Measurements from ENCODE around the gene NPHP3.

DNA sequence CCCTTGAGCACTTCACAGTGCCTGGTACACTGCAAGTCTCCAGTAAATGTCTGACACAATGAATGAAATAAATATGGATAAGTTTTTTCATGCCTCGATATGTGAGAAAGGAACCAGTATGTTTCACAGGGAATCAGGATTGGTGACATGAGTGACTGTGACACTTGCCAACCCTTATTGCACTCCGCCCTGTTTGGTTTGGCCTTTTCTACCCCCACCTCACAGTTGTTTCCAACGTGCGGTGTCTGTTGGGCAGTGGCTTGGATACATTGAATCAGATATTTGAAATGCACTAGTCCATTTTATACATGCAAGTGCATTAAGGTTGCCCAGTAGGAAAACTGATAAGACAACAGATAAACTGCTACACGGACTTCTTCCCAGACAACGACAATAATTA is 2.0 kb downstream of the NPHP3 start:
- TF ChIP-seq, protein P1, sequence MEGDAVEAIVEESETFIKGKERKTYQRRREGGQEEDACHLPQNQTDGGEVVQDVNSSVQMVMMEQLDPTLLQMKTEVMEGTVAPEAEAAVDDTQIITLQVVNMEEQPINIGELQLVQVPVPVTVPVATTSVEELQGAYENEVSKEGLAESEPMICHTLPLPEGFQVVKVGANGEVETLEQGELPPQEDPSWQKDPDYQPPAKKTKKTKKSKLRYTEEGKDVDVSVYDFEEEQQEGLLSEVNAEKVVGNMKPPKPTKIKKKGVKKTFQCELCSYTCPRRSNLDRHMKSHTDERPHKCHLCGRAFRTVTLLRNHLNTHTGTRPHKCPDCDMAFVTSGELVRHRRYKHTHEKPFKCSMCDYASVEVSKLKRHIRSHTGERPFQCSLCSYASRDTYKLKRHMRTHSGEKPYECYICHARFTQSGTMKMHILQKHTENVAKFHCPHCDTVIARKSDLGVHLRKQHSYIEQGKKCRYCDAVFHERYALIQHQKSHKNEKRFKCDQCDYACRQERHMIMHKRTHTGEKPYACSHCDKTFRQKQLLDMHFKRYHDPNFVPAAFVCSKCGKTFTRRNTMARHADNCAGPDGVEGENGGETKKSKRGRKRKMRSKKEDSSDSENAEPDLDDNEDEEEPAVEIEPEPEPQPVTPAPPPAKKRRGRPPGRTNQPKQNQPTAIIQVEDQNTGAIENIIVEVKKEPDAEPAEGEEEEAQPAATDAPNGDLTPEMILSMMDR (IDR thresholded peaks at IDR 0.05; ENCODE audit: poor library complexity, severe bottlenecking), result no peak
- TF ChIP-seq, protein P2, sequence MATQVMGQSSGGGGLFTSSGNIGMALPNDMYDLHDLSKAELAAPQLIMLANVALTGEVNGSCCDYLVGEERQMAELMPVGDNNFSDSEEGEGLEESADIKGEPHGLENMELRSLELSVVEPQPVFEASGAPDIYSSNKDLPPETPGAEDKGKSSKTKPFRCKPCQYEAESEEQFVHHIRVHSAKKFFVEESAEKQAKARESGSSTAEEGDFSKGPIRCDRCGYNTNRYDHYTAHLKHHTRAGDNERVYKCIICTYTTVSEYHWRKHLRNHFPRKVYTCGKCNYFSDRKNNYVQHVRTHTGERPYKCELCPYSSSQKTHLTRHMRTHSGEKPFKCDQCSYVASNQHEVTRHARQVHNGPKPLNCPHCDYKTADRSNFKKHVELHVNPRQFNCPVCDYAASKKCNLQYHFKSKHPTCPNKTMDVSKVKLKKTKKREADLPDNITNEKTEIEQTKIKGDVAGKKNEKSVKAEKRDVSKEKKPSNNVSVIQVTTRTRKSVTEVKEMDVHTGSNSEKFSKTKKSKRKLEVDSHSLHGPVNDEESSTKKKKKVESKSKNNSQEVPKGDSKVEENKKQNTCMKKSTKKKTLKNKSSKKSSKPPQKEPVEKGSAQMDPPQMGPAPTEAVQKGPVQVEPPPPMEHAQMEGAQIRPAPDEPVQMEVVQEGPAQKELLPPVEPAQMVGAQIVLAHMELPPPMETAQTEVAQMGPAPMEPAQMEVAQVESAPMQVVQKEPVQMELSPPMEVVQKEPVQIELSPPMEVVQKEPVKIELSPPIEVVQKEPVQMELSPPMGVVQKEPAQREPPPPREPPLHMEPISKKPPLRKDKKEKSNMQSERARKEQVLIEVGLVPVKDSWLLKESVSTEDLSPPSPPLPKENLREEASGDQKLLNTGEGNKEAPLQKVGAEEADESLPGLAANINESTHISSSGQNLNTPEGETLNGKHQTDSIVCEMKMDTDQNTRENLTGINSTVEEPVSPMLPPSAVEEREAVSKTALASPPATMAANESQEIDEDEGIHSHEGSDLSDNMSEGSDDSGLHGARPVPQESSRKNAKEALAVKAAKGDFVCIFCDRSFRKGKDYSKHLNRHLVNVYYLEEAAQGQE (IDR thresholded peaks at IDR 0.05; ENCODE audit: borderline replicate concordance), result no peak
- no peak for TF ChIP-seq EZH2 (IDR thresholded peaks at IDR 0.05; ENCODE audit: borderline replicate concordance, insufficient read depth, low read length, poor library complexity, severe bottlenecking)
- TF ChIP-seq TAF1 (IDR thresholded peaks at IDR 0.05; ENCODE audit: low read depth), result no peak
- no peak for TF ChIP-seq POLR2AphosphoS5 (IDR thresholded peaks at IDR 0.05)
